NT2/D1 (cell line): Measurements from ENCODE around the gene CPED1.
"Not testable (repeated sequence)": the region's sequence is repeated elsewhere in the genome, so short reads cannot be mapped to it uniquely, and the experiment has no call there.

ENCODE experiments used
- DNase-seq: peaks from one replicate; pipeline ENCODE4 v3.0.0-alpha.2; 2011; ENCODE audit warnings: low read depth, low spot score
- H3K27me3 ChIP-seq: 2 replicates; pipeline ENCODE4 v1.6.0; 2011; ENCODE audit warnings: mild to moderate bottlenecking; ENCODE audit not compliant: insufficient read length, insufficient read depth
- H3K36me3 ChIP-seq: 2 replicates; pipeline ENCODE4 v1.6.1; 2011; ENCODE audit warnings: mild to moderate bottlenecking, low read length, mixed read lengths; ENCODE audit not compliant: insufficient read depth, insufficient read length
- H3K4me1 ChIP-seq: 2 replicates; pipeline ENCODE4 v1.5.1; 2011; ENCODE audit not compliant: insufficient read depth, insufficient read length
- H3K4me3 ChIP-seq: 2 replicates; pipeline ENCODE4 v1.5.1; 2011; ENCODE audit warnings: low read depth; ENCODE audit not compliant: insufficient read length
- H3K9ac ChIP-seq: 2 replicates; pipeline ENCODE4 v1.6.0; 2011; ENCODE audit warnings: low read depth; ENCODE audit not compliant: insufficient read length
- H3K9me3 ChIP-seq: 2 replicates; pipeline ENCODE4 v1.5.1; 2011; ENCODE audit warnings: mild to moderate bottlenecking, low read length; ENCODE audit not compliant: insufficient read depth
- SUZ12 ChIP-seq: IDR thresholded peaks from 2 replicates; pipeline ENCODE4 v1.6.1; 2011; ENCODE audit not compliant: insufficient read length, insufficient read depth; ENCODE audit errors: extremely low read depth
- YY1 ChIP-seq: IDR thresholded peaks from 2 replicates; pipeline ENCODE4 v1.6.1; 2011; ENCODE audit not compliant: insufficient read length, insufficient read depth
- ZNF274 ChIP-seq: IDR thresholded peaks from 2 replicates; pipeline ENCODE4 v1.6.1; 2011; ENCODE audit warnings: mild to moderate bottlenecking, low read depth, low read length

CPED1 gene

GRCh38 chr7:121307021-121307574 is 318.6 kb downstream of the CPED1 start:
- no peak overlapping the region for H3K9ac ChIP-seq
- no peak overlapping the region for H3K4me3 ChIP-seq
- no peaks in the 10 kb centered on the region for H3K9me3 ChIP-seq
- TF ChIP-seq YY1: no peak
- TF ChIP-seq SUZ12: no peak
- no peaks in the 10 kb centered on the region for H3K4me1 ChIP-seq
- no peaks in the 10 kb centered on the region for H3K27me3 ChIP-seq
- no peaks in the 10 kb centered on the region for H3K36me3 ChIP-seq
- DNase-seq: no peak

- H3K27me3 ChIP-seq: no peaks in the 10 kb centered on the region
- TF ChIP-seq ZNF274 (no peak), YY1 (no peak), SUZ12 (no peak)
- no peak overlapping the region for H3K4me3 ChIP-seq
- DNase-seq: no peak
- H3K4me1 ChIP-seq: no peaks in the 10 kb centered on the region
- H3K36me3 ChIP-seq: no peaks in the 10 kb centered on the region
- H3K9ac ChIP-seq: no peak overlapping the region
- H3K9me3 ChIP-seq: no peaks in the 10 kb centered on the region
These were observed 324.8 kb downstream of the CPED1 start for GRCh38 chr7:121313220-121313792.

- DNase-seq: no peak
- Histone ChIP-seq H3K27me3 (no peaks in the 10 kb centered on the region), H3K4me1 (no peaks in the 10 kb centered on the region), H3K9me3 (no peaks in the 10 kb centered on the region), H3K9ac (no peak overlapping the region), H3K36me3 (no peaks in the 10 kb centered on the region), H3K4me3 (no peak overlapping the region)
- no peak for TF ChIP-seq YY1
- no peak for TF ChIP-seq ZNF274
- TF ChIP-seq SUZ12: no peak
These were observed 325.5 kb downstream of the CPED1 start for GRCh38 chr7:121313793-121314676.

- not testable (repeated sequence) for DNase-seq, H3K9me3 ChIP-seq, H3K27me3 ChIP-seq, H3K36me3 ChIP-seq, H3K4me3 ChIP-seq, H3K9ac ChIP-seq, H3K4me1 ChIP-seq
These were observed 326.7 kb downstream of the CPED1 start for GRCh38 chr7:121315170-121315569.

GRCh38 chr7:121322460-121322859 is 333.9 kb downstream of the CPED1 start:
- Histone ChIP-seq H3K4me1 (no peaks in the 10 kb centered on the region), H3K4me3 (no peak overlapping the region), H3K27me3 (no peaks in the 10 kb centered on the region), H3K9me3 (no peaks in the 10 kb centered on the region), H3K36me3 (no peaks in the 10 kb centered on the region), H3K9ac (no peak overlapping the region)
- no peak for TF ChIP-seq YY1
- no peak for TF ChIP-seq SUZ12
- no peak for TF ChIP-seq ZNF274
- no peak for DNase-seq

GRCh38 chr7:121323515-121324302 is 335.2 kb downstream of the CPED1 start:
- H3K9ac ChIP-seq: no peak overlapping the region
- TF ChIP-seq YY1 (no peak), ZNF274 (no peak), SUZ12 (no peak)
- no peaks in the 10 kb centered on the region for H3K36me3 ChIP-seq
- H3K27me3 ChIP-seq: peaks cover 8% of the 10 kb centered on the region
- H3K4me3 ChIP-seq: no peak overlapping the region
- H3K4me1 ChIP-seq: no peaks in the 10 kb centered on the region
- no peaks in the 10 kb centered on the region for H3K9me3 ChIP-seq
- DNase-seq: no peak

GRCh38 chr7:121327671-121328070 is 339.2 kb downstream of the CPED1 start:
- TF ChIP-seq YY1 (no peak), SUZ12 (no peak), ZNF274 (no peak)
- no peaks in the 10 kb centered on the region for H3K9me3 ChIP-seq
- no peaks in the 10 kb centered on the region for H3K36me3 ChIP-seq
- H3K4me3 ChIP-seq: no peak overlapping the region
- H3K4me1 ChIP-seq: no peaks in the 10 kb centered on the region
- H3K9ac ChIP-seq: no peak overlapping the region
- DNase-seq: no peak
- peaks cover 39% of the 10 kb centered on the region for H3K27me3 ChIP-seq
